Upper lobe of right lung (tissue), 1 donor: Measurements from ENCODE around the gene USB1. TPM values are rescaled to one million over a fixed set of nuclear protein-coding genes. Genes with fewer than 3 reads are reported as not detected.
A peak's percentile ranks its signal among the peaks of the same experiment; 100 is the strongest.

Experiments
- ATAC-seq: fragments of 200-7000 bp; cut with Tn5 transposase; one replicate; pipeline ENCODE4 v1.9.1; 2020; ENCODE audit warnings: mild to moderate bottlenecking, moderate library complexity
- DNase-seq: peaks from one replicate; pipeline ENCODE4 v3.0.0-alpha.2; 2020
- H3K27ac ChIP-seq: fragments of 200-600 bp; one replicate; pipeline ENCODE4 v1.8.0; 2022
- H3K27me3 ChIP-seq: fragments of 200-600 bp; one replicate; pipeline ENCODE4 v1.8.0; 2022; ENCODE audit warnings: mild to moderate bottlenecking
- H3K36me3 ChIP-seq: fragments of 200-600 bp; one replicate; pipeline ENCODE4 v1.8.0; 2022
- H3K4me1 ChIP-seq: fragments of 200-600 bp; one replicate; pipeline ENCODE4 v1.8.0; 2022
- H3K4me3 ChIP-seq: fragments of 200-600 bp; one replicate; pipeline ENCODE4 v1.8.0; 2022; ENCODE audit warnings: mild to moderate bottlenecking
- H3K9me3 ChIP-seq: fragments of 200-600 bp; one replicate; pipeline ENCODE4 v1.8.0; 2022
- CTCF ChIP-seq: fragments of 200-600 bp; IDR thresholded peaks from one replicate; pipeline ENCODE4 v1.8.0; 2022; ENCODE audit warnings: antibody characterized with exemption
- intact Hi-C: fragments of 100-400 bp; cut with DNase I; formaldehyde crosslinking; loops from one replicate; pipeline ENCODE4 v1.11.0; 2022
- total RNA-seq: library from RNA; stranded (reverse); fragmentation: NEBNext Ultra II Directional; extraction: Animal tissue kit (Norgen Biotek cat#: 25700); gene quantifications from one replicate; pipeline ENCODE4 v1.2.1, GENCODE V29; 2021
- donor health status: DM: no; HTN: yes; CAD: no; lungs with severe emphysema.

USB1 gene
- total RNA-seq, 1 donor from 2014 or later: 37.4 TPM

GRCh38 chr16:58036943-58037342, 35.7 kb downstream of the USB1 start:
- peak; percentile 36 for DNase-seq
- H3K27me3 ChIP-seq: no peaks in the 10 kb centered on the region
- peaks cover 22% of the 10 kb centered on the region for H3K36me3 ChIP-seq
- no peaks in the 10 kb centered on the region for H3K9me3 ChIP-seq
- no peak for ATAC-seq
- TF ChIP-seq CTCF: no peak
- no peak overlapping the region for H3K4me3 ChIP-seq
- H3K27ac ChIP-seq: no peak overlapping the region
- intact Hi-C loops: no loop called here
- peaks cover 15% of the 10 kb centered on the region for H3K4me1 ChIP-seq

- H3K27me3 ChIP-seq: no peaks in the 10 kb centered on the region
- H3K9me3 ChIP-seq: no peaks in the 10 kb centered on the region
- H3K36me3 ChIP-seq: peaks cover 22% of the 10 kb centered on the region
- peak; percentile 58 for DNase-seq
- no peak overlapping the region for H3K27ac ChIP-seq
- intact Hi-C loops: no loop called here
- TF ChIP-seq CTCF: no peak
- no peak for ATAC-seq
- peaks cover 9% of the 10 kb centered on the region for H3K4me1 ChIP-seq
- H3K4me3 ChIP-seq: no peak overlapping the region
Observed at GRCh38 chr16:58037365-58038057, 36.3 kb downstream of the USB1 start.

GRCh38 chr16:58038219-58038641, 37.0 kb downstream of the USB1 start:
- Histone ChIP-seq H3K4me1 (peaks cover 3% of the 10 kb centered on the region), H3K9me3 (no peaks in the 10 kb centered on the region), H3K36me3 (peaks cover 24% of the 10 kb centered on the region), H3K27me3 (no peaks in the 10 kb centered on the region), H3K4me3 (no peak overlapping the region), H3K27ac (no peak overlapping the region)
- DNase-seq (peak; percentile 51), ATAC-seq (no peak)
- intact Hi-C loops: no loop called here
- no peak for TF ChIP-seq CTCF

- no peak for TF ChIP-seq CTCF
- Histone ChIP-seq H3K4me1 (no peaks in the 10 kb centered on the region), H3K27ac (no peak overlapping the region), H3K4me3 (no peak overlapping the region), H3K9me3 (no peaks in the 10 kb centered on the region), H3K27me3 (no peaks in the 10 kb centered on the region), H3K36me3 (peaks cover 31% of the 10 kb centered on the region)
- intact Hi-C loops: no loop called here
- ATAC-seq (no peak), DNase-seq (peak; percentile 53)
Observed at GRCh38 chr16:58039829-58040495, 38.8 kb downstream of the USB1 start.

- no peaks in the 10 kb centered on the region for H3K9me3 ChIP-seq
- TF ChIP-seq CTCF: no peak
- H3K4me1 ChIP-seq: no peaks in the 10 kb centered on the region
- no peak overlapping the region for H3K27ac ChIP-seq
- no peaks in the 10 kb centered on the region for H3K27me3 ChIP-seq
- DNase-seq: peak; percentile 37
- no peak overlapping the region for H3K4me3 ChIP-seq
- H3K36me3 ChIP-seq: peaks cover 31% of the 10 kb centered on the region
- ATAC-seq: no peak
- intact Hi-C loops: no loop called here
Observed at GRCh38 chr16:58040496-58040846, 39.3 kb downstream of the USB1 start.
